Measurements from ENCODE around the gene IKBKE. TPM values are rescaled to one million over a fixed set of nuclear protein-coding genes. Genes with fewer than 3 reads are reported as not detected.

Gene IKBKE
- total and polyA plus RNA-seq, 2 experiments from 2014 or later, result 14.5 to 17.7 TPM

DNA sequence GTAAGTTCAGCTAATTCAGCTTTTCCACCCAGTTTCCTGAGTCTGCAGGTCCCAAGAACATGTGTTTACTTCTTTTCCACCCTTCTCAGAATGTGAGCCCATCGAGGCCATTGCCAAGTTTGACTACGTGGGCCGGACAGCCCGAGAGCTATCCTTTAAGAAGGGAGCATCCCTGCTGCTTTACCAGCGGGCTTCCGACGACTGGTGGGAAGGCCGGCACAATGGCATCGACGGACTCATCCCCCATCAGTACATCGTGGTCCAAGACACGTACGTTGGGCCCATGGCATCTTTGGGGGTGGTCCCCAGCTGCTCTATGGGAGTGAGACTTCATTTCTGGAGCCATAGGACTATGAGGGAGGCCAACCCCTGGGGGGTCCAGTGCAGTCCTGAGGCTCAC lies 17.2 kb upstream of the IKBKE start:
- H3K27ac ChIP-seq, result no peak overlapping the region
- DNase-seq, result no peak

GRCh38 chr1:206455289-206455665 lies 15.0 kb upstream of the IKBKE start:
- H3K9ac ChIP-seq, result no peak overlapping the region
- no peaks in the 10 kb centered on the region for H4K20me1 ChIP-seq (ENCODE audit: insufficient read depth)
- H3K4me1 ChIP-seq (ENCODE audit: insufficient read depth), result peaks cover 26% of the 10 kb centered on the region
- no peak overlapping the region for H3K4me3 ChIP-seq
- peaks cover 21% of the 10 kb centered on the region for H3F3A ChIP-seq (ENCODE audit: insufficient read depth)
- TF ChIP-seq EZH2 (IDR thresholded peaks at IDR 0.05; ENCODE audit: insufficient read depth, poor library complexity, severe bottlenecking), result no peak
- no peak for TF ChIP-seq EZH2phosphoT487 (IDR thresholded peaks at IDR 0.05; ENCODE audit: insufficient read depth, low read depth)
- no peak for DNase-seq
- peaks cover 35% of the 10 kb centered on the region; the same call in 1 of the 2 replicates for H3K36me3 ChIP-seq (ENCODE audit: low read depth)
- WGBS, 2 experiments (ENCODE audit: low coverage in 1 of 2, low lambda C conversion rate in 2 of 2, missing lambda C conversion rate in 2 of 2), result 76 to 87% methylated on average over 3 of the region's 3 CpGs
- no peak overlapping the region for H3K4me2 ChIP-seq (ENCODE audit: unreplicated experiment)
- H3K9me3 ChIP-seq (ENCODE audit: low read depth), result no peaks in the 10 kb centered on the region
- H2AFZ ChIP-seq, result no peak overlapping the region
- in situ Hi-C loops (cut with MboI), result no loop called here
- H3K79me2 ChIP-seq (ENCODE audit: insufficient read depth), result no peaks in the 10 kb centered on the region
- H3K27me3 ChIP-seq (replicated peaks; ENCODE audit: insufficient read depth), result no peaks in the 10 kb centered on the region
- no peaks in the 10 kb centered on the region for H3K9me2 ChIP-seq (ENCODE audit: insufficient read depth)
- H3K27ac ChIP-seq, result no peak overlapping the region

More for the DNA sequence above, 17.2 kb upstream of the IKBKE start:
- no peak overlapping the region for H3K4me2 ChIP-seq (ENCODE audit: unreplicated experiment)
- TF ChIP-seq EZH2 (IDR thresholded peaks at IDR 0.05; ENCODE audit: insufficient read depth, poor library complexity, severe bottlenecking) (no peak), EZH2phosphoT487 (IDR thresholded peaks at IDR 0.05; ENCODE audit: insufficient read depth, low read depth) (no peak)
- H3K27me3 ChIP-seq (replicated peaks; ENCODE audit: insufficient read depth), result no peaks in the 10 kb centered on the region
- H3K4me3 ChIP-seq, result no peak overlapping the region
- H3K9me2 ChIP-seq (ENCODE audit: insufficient read depth), result no peaks in the 10 kb centered on the region
- no peak overlapping the region for H2AFZ ChIP-seq
- H4K20me1 ChIP-seq (ENCODE audit: insufficient read depth), result no peaks in the 10 kb centered on the region
- WGBS, 2 experiments (ENCODE audit: low coverage in 1 of 2, low lambda C conversion rate in 2 of 2, missing lambda C conversion rate in 2 of 2), result 91 to 96% methylated on average over 13 of the region's 13 CpGs
- H3K9ac ChIP-seq, result no peak overlapping the region
- in situ Hi-C loops (cut with MboI), result no loop called here
- no peaks in the 10 kb centered on the region for H3K9me3 ChIP-seq (ENCODE audit: low read depth)
- no peaks in the 10 kb centered on the region for H3K79me2 ChIP-seq (ENCODE audit: insufficient read depth)
- H3K36me3 ChIP-seq (ENCODE audit: low read depth), result peaks cover 35% of the 10 kb centered on the region; the same call in 1 of the 2 replicates
- peaks cover 32% of the 10 kb centered on the region for H3K4me1 ChIP-seq (ENCODE audit: insufficient read depth)
- peaks cover 21% of the 10 kb centered on the region for H3F3A ChIP-seq (ENCODE audit: insufficient read depth)

DNA sequence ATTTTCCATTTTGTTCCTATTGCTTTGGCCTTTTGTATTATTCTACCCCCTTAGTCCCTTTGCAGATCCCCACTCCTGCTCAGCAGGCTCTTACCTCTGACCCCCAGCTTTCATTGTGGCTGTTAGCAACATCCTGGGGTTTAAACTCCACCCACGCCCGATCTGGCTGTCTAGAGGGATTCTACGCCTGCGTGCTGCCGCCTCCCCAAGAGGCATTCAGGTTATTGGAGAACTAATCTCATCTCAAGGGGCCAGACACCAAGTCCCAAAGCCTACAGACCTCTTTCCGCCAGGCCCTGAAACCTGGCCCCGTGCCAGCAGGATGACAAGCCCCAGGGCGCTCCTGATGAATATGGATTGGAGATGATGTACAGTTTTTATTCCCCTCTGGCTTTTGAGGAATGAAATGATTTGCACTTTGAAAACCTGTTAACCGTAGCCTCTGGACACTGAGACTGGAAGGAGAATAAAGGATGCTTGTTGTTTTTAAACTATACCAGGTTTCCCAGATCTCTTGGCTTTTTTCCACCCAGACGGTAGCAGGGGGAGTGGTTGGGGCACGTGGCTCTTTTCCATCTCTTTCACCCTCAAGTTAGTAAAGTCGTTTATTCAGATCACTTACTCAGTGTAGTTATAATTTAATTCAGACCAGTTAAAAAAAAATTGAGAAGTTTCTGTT lies 14.5 kb upstream of the IKBKE start:
- Histone ChIP-seq H3K9ac (no peak overlapping the region), H3F3A (ENCODE audit: insufficient read depth) (peaks cover 21% of the 10 kb centered on the region), H3K27me3 (replicated peaks; ENCODE audit: insufficient read depth) (no peaks in the 10 kb centered on the region), H2AFZ (no peak overlapping the region), H3K9me3 (ENCODE audit: low read depth) (no peaks in the 10 kb centered on the region), H3K4me2 (ENCODE audit: unreplicated experiment) (no peak overlapping the region), H3K4me1 (ENCODE audit: insufficient read depth) (peaks cover 26% of the 10 kb centered on the region), H3K27ac (no peak overlapping the region), H4K20me1 (ENCODE audit: insufficient read depth) (no peaks in the 10 kb centered on the region), H3K79me2 (ENCODE audit: insufficient read depth) (no peaks in the 10 kb centered on the region), H3K4me3 (no peak overlapping the region), H3K9me2 (ENCODE audit: insufficient read depth) (no peaks in the 10 kb centered on the region), H3K36me3 (ENCODE audit: low read depth) (peaks cover 35% of the 10 kb centered on the region; the same call in 1 of the 2 replicates)
- DNase-seq, result no peak
- TF ChIP-seq EZH2 (IDR thresholded peaks at IDR 0.05; ENCODE audit: insufficient read depth, poor library complexity, severe bottlenecking) (no peak), EZH2phosphoT487 (IDR thresholded peaks at IDR 0.05; ENCODE audit: insufficient read depth, low read depth) (no peak)
- in situ Hi-C loops (cut with MboI), result no loop called here
- 70% methylated on average over 12 of the region's 12 CpGs for WGBS, 2 experiments (ENCODE audit: low coverage in 1 of 2, low lambda C conversion rate in 2 of 2, missing lambda C conversion rate in 2 of 2)

GRCh38 chr1:206456577-206457370 lies 13.5 kb upstream of the IKBKE start:
- no peak overlapping the region for H3K4me3 ChIP-seq
- H3K4me1 ChIP-seq (ENCODE audit: insufficient read depth), result peaks cover 26% of the 10 kb centered on the region
- H3K4me2 ChIP-seq (ENCODE audit: unreplicated experiment), result peak overlapping the region; percentile 77
- H3K27ac ChIP-seq, result peak overlapping the region; percentile 69
- no peak for TF ChIP-seq EZH2 (IDR thresholded peaks at IDR 0.05; ENCODE audit: insufficient read depth, poor library complexity, severe bottlenecking)
- H3K9ac ChIP-seq, result no peak overlapping the region
- no peaks in the 10 kb centered on the region for H3K9me3 ChIP-seq (ENCODE audit: low read depth)
- in situ Hi-C loops (cut with MboI), result no loop called here
- peak; percentile 75 for DNase-seq
- no peaks in the 10 kb centered on the region for H3K79me2 ChIP-seq (ENCODE audit: insufficient read depth)
- 78 to 80% methylated on average over 11 of the region's 11 CpGs for WGBS, 2 experiments (ENCODE audit: low coverage in 1 of 2, low lambda C conversion rate in 2 of 2, missing lambda C conversion rate in 2 of 2)
- H4K20me1 ChIP-seq (ENCODE audit: insufficient read depth), result no peaks in the 10 kb centered on the region
- H3K27me3 ChIP-seq (replicated peaks; ENCODE audit: insufficient read depth), result no peaks in the 10 kb centered on the region
- H3K36me3 ChIP-seq (ENCODE audit: low read depth), result peaks cover 28% of the 10 kb centered on the region; the same call in 1 of the 2 replicates
- H3K9me2 ChIP-seq (ENCODE audit: insufficient read depth), result no peaks in the 10 kb centered on the region
- peaks cover 21% of the 10 kb centered on the region for H3F3A ChIP-seq (ENCODE audit: insufficient read depth)
- no peak overlapping the region for H2AFZ ChIP-seq
